Body of pancreas (tissue), 4 donors: Measurements from ENCODE around the gene ZNF732. TPM values are rescaled to one million over a fixed set of nuclear protein-coding genes. Genes with fewer than 3 reads are reported as not detected.

Experiments used
- ATAC-seq: fragments of 150-250 bp; one replicate; pipeline ENCODE4 v1.9.1; 2016
- DNase-seq, 4 donors: peaks; one replicate each; pipeline ENCODE4 v3.0.0-alpha.2; 2019
- H3K27ac ChIP-seq, 4 donors: fragments of 200-600 bp; sonication (generic); 1 replicate in 3 of 4; 2 replicates in 1 of 4; pipeline versions ENCODE4 v1.5.1 to v1.6.1; 2016 to 2019; ENCODE audit warnings: mild to moderate bottlenecking in 1 of 4, mixed read lengths in 1 of 4, moderate library complexity in 1 of 4
- H3K27me3 ChIP-seq, 2 donors: fragments of 200-600 bp; sonication (generic); one replicate each; pipeline ENCODE4 v1.6.0; 2016; ENCODE audit warnings: mild to moderate bottlenecking in 1 of 2
- H3K36me3 ChIP-seq, 2 donors: fragments of 200-600 bp; sonication (generic); replicated peaks in 1 of 2; 2 replicates each; pipeline ENCODE4 v1.5.1; 2016; ENCODE audit warnings: low read depth in 2 of 2; ENCODE audit not compliant: insufficient read depth in 1 of 2
- H3K4me1 ChIP-seq: fragments of 200-600 bp; sonication (generic); one replicate; pipeline ENCODE4 v1.6.0; 2016
- H3K4me3 ChIP-seq, 2 donors: fragments of 200-600 bp; sonication (generic); 1 replicate in 1 of 2; 2 replicates in 1 of 2; pipeline ENCODE4 v1.5.1; 2016 to 2019
- H3K9me3 ChIP-seq, 3 donors: fragments of 200-600 bp; sonication (generic); 1 replicate in 2 of 3; 2 replicates in 1 of 3; pipeline ENCODE4 v1.5.1; 2016
- CTCF ChIP-seq, 7 experiments: fragments of 450-650 bp in 4 of 7; fragments of 200-600 bp in 3 of 7; sonication (generic) in 3 of 7; IDR thresholded peaks; one replicate each; pipeline ENCODE4 v1.5.1; 2016 to 2019; ENCODE audit warnings: antibody characterized with exemption in 7 of 7
- POLR2A ChIP-seq, 3 donors: fragments of 450-650 bp; IDR thresholded peaks; one replicate each; pipeline ENCODE4 v1.6.1; 2016; ENCODE audit warnings: antibody characterized with exemption in 3 of 3, mild to moderate bottlenecking in 2 of 3
- WGBS, 2 donors: methylation state at CpG; one replicate each; pipeline ENCODE4 v1.1.5; 2017; 5-methylcytosine and 5-hydroxymethylcytosine counted together
- intact Hi-C: fragments of 100-400 bp; cut with DNase I; formaldehyde crosslinking; loops from one replicate; pipeline ENCODE4 v1.15.1; 2023
- microRNA counts, 2 donors: library from miRNA; unstranded; fragments of <30 nt; microRNA quantifications; one replicate each; lab custom pipeline; 2017
- microRNA-seq, 2 donors: library from miRNA; unstranded; fragments of <30 nt; microRNA quantifications; one replicate each; pipeline ENCODE4, GENCODE V29; 2016; ENCODE audit warnings: borderline number of aligned reads in 2 of 2, borderline replicate concordance in 2 of 2
- small RNA-seq: library from RNA; depleted of rRNA; stranded (forward); fragments of <200 nt; gene quantifications from one replicate; pipeline ENCODE3, GENCODE V24; 2016
- total RNA-seq, 2 donors: library from RNA; depleted of rRNA; stranded (reverse); fragments of >200 nt; gene quantifications; one replicate each; pipeline ENCODE4 v1.1.0, GENCODE V29; 2016

Gene ZNF732
- total RNA-seq, 2 donors from 2014 or later, result not detected

DNA sequence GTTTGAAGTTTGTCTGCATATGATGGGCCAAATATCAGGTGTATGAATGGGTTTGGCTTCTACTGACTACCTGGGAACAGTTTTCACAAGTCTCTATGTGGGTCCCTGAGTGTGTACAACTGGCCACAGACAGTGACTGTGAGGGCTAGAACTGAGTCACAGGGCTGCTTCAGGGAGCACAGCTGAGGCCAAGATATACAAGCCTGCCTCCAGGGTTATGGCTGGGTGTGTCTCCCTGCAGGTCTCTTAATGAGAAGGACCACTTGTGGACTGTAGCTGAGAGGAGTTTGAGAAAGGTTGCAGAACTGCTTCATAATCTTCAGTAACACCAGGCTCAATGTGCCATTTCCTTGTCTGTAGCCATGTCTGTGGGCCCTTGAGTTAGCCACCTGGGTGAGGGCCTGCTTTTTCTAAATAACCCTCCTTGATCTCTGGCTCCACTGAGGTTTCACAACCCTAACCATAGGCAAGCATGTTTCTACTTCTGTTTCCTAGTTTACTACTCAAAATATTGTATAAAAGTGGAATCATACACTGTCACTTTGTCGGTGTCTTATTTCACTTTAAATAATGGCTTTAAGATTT lies 81.3 kb downstream of the ZNF732 start:
- H3K36me3 ChIP-seq, result no peaks in the 10 kb centered on the region
- intact Hi-C loops, result no loop called here
- H3K9me3 ChIP-seq, result no peaks in the 10 kb centered on the region
- no peak overlapping the region for H3K4me3 ChIP-seq
- H3K27me3 ChIP-seq, result no peaks in the 10 kb centered on the region
- no peak for DNase-seq
- 97% methylated on average over 1 of the region's 1 CpG for WGBS, 2 donors
- TF ChIP-seq POLR2A (IDR thresholded peaks at IDR 0.05) (no peak), CTCF (IDR thresholded peaks at IDR 0.05) (no peak)
- no peak overlapping the region for H3K27ac ChIP-seq
- no peak for ATAC-seq
- H3K4me1 ChIP-seq, result no peaks in the 10 kb centered on the region

MicroRNAs encoded within 50 kb of the gene (microRNA counts, 767-probe panel; counts per million panel counts)
- 0 to 736 counts per million in 2 donors for microRNA hsa-miR-571 (lab: Ali Mortazavi, UCI)

Small RNA genes lying within 50 kb of the gene (microRNA-seq; reads per million reads assigned to microRNA genes)
- 0 reads per million in 2 donors for gene MIR571

Small RNA genes lying within 50 kb of the gene (small RNA-seq; reads per million reads assigned to genes)
- gene AC079140.2, result not detected
- gene MIR571, result not detected

Other genes starting within 250 kb of the ZNF732 start
- gene ZNF718, start 181.0 kb downstream of the ZNF732 start, total RNA-seq, result 1 to 10 TPM; 6.5 to 7.6 TPM
- 10 to 100 TPM; 20.2 to 24.1 TPM for gene ZNF141, start 32.3 kb upstream of the ZNF732 start, total RNA-seq
- gene ZNF721, start 193.7 kb upstream of the ZNF732 start, total RNA-seq, result 10 to 100 TPM; 23.1 to 42.5 TPM
- gene PIGG, start 193.7 kb upstream of the ZNF732 start, total RNA-seq, result 10 to 100 TPM; 53.4 to 66.4 TPM